ENCODE results near the gene KCNH3.

DNA sequence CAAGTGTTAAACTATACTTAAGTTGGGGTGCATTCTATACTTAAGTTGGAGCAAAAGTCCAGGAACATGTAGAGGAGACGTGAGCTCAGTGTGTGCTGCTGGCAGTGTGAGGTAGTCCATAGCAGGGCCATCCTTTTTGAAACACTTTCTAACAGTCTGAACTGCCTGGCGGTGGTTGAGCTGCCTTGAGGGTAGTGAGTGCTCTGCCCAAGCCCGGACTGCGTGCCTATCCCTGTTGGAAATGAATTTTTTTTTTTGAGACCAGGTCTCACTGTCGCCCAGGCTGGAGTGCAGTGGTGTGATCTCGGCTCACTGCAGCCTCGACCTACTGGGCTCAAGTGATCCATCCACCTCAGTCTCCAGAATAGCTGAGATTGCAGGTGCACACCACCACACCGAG, 14.1 kb downstream of the KCNH3 start:
- no peak for TF ChIP-seq GATA2 (IDR thresholded peaks at IDR 0.05; ENCODE audit: low read depth, low read length)
- no peak for TF ChIP-seq GATA3 (IDR thresholded peaks at IDR 0.05; ENCODE audit: low read depth, low read length)
